GM21381 (cell line): ENCODE data around the gene EXD2.
"Not testable (repeated sequence)": the region's sequence is repeated elsewhere in the genome, so short reads cannot be mapped to it uniquely, and the experiment has no call there.

Experiments
- ATAC-seq: cut with Tn5 transposase; IDR thresholded peaks from one replicate; pipeline ENCODE4 v1.9.1; 2021; ENCODE audit warnings: mild to moderate bottlenecking, moderate library complexity; ENCODE audit not compliant: unreplicated experiment

Gene EXD2

GRCh38 chr14:69274321-69274720 lies 83.0 kb downstream of the EXD2 start:
- no peak for ATAC-seq

- ATAC-seq, result no peak
These were observed 84.0 kb downstream of the EXD2 start for GRCh38 chr14:69275331-69275730.

- not testable (repeated sequence) for ATAC-seq
These were observed 86.1 kb downstream of the EXD2 start for GRCh38 chr14:69277356-69277755.

GRCh38 chr14:69280746-69281291 lies 89.5 kb downstream of the EXD2 start:
- ATAC-seq, result no peak

GRCh38 chr14:69281450-69282169 lies 90.3 kb downstream of the EXD2 start:
- no peak for ATAC-seq

- no peak for ATAC-seq
These were observed 91.2 kb downstream of the EXD2 start for GRCh38 chr14:69282448-69282847.

- no peak for ATAC-seq
These were observed 92.9 kb downstream of the EXD2 start for GRCh38 chr14:69284170-69284569.

- no peak for ATAC-seq
These were observed 94.5 kb downstream of the EXD2 start for GRCh38 chr14:69285661-69286255.

- no peak for ATAC-seq
These were observed 96.1 kb downstream of the EXD2 start for GRCh38 chr14:69287098-69288010.

- no peak for ATAC-seq
These were observed 96.9 kb downstream of the EXD2 start for GRCh38 chr14:69288011-69288771.

GRCh38 chr14:69288956-69289705 lies 97.8 kb downstream of the EXD2 start:
- ATAC-seq, result no peak

- ATAC-seq, result no peak
These were observed 98.7 kb downstream of the EXD2 start for GRCh38 chr14:69289811-69290520.

GRCh38 chr14:69290881-69291280 lies 99.6 kb downstream of the EXD2 start:
- not testable (repeated sequence) for ATAC-seq

GRCh38 chr14:69291396-69291795 lies 100.1 kb downstream of the EXD2 start:
- no peak for ATAC-seq

- no peak for ATAC-seq
These were observed 100.7 kb downstream of the EXD2 start for GRCh38 chr14:69291891-69292561.
